Panc1 (cell line): Measurements from ENCODE around the gene MCTP1. TPM values are rescaled to one million over a fixed set of nuclear protein-coding genes. Genes with fewer than 3 reads are reported as not detected.

ENCODE experiments used
- ATAC-seq: fragments of 200-7000 bp; cut with Tn5 transposase; 2 replicates; pipeline ENCODE4 v1.9.1; 2020; ENCODE audit warnings: mild to moderate bottlenecking, moderate library complexity
- BruUV-seq: library from RNA; stranded (reverse); fragments of 400-500 nt; replicated peaks from 2 replicates; lab custom pipeline; 2021; lab: Mats Ljungman, UMichigan
- CTCF ChIA-PET: fragments of 300-600 bp; sonication (Branson Sonifier 250); formaldehyde crosslinking; loops from one replicate; lab custom pipeline; 2022; ENCODE audit warnings: antibody characterized with exemption; lab: Charles Lee
- POLR2A ChIA-PET: fragments of 300-600 bp; sonication (Branson Sonifier 250); formaldehyde crosslinking; loops from one replicate; lab custom pipeline; 2022; ENCODE audit warnings: antibody characterized with exemption; lab: Charles Lee
- DNase-seq: peaks from one replicate; pipeline ENCODE4 v3.0.0-alpha.2; 2010; ENCODE audit warnings: low read depth, low spot score
- H3K27ac ChIP-seq: 2 replicates; pipeline ENCODE4 v1.5.1; 2011; ENCODE audit warnings: mild to moderate bottlenecking, low read length, inconsistent platforms
- H3K27me3 ChIP-seq: fragments of 200-500 bp; sonication (Bioruptor generic); 2 replicates; pipeline ENCODE4 v1.6.0; 2014; ENCODE audit warnings: low read length, inconsistent platforms; ENCODE audit not compliant: control insufficient read depth, insufficient read depth
- H3K36me3 ChIP-seq: fragments of 200-500 bp; sonication (Bioruptor generic); 2 replicates; pipeline ENCODE4 v1.5.1; 2014; ENCODE audit warnings: inconsistent platforms, mild to moderate bottlenecking, low read length, moderate library complexity; ENCODE audit not compliant: control insufficient read depth, insufficient read depth
- H3K4me1 ChIP-seq: 2 replicates; pipeline ENCODE4 v1.5.1; 2011; ENCODE audit warnings: inconsistent platforms, mild to moderate bottlenecking, low read length, moderate library complexity; ENCODE audit not compliant: control insufficient read depth, insufficient read depth
- H3K4me3 ChIP-seq, 2 experiments: 2 replicates each; pipeline ENCODE4 v1.5.1; 2011 to 2012; ENCODE audit warnings: low read depth in 2 of 2, low read length in 2 of 2, mild to moderate bottlenecking in 2 of 2, inconsistent platforms in 1 of 2, moderate library complexity in 1 of 2
- H3K9me3 ChIP-seq: fragments of 200-500 bp; sonication (Bioruptor generic); 2 replicates; pipeline ENCODE4 v1.5.1; 2014; ENCODE audit warnings: low read depth, mild to moderate bottlenecking, inconsistent platforms, low read length, moderate library complexity; ENCODE audit not compliant: control insufficient read depth, insufficient read depth
- POLR2AphosphoS5 ChIP-seq: IDR thresholded peaks from 2 replicates; pipeline ENCODE4 v1.6.1; 2012; ENCODE audit warnings: mild to moderate bottlenecking, low read depth, low read length, moderate library complexity
- SIN3A ChIP-seq: IDR thresholded peaks from 2 replicates; pipeline ENCODE4 v1.6.1; 2012; ENCODE audit warnings: low read depth, mild to moderate bottlenecking, low read length, moderate library complexity, borderline replicate concordance; ENCODE audit not compliant: insufficient read depth
- TCF7L2 ChIP-seq: IDR thresholded peaks from 2 replicates; pipeline ENCODE4 v1.6.1; 2011; ENCODE audit warnings: mild to moderate bottlenecking, low read depth, low read length, inconsistent platforms
- in situ Hi-C: cut with HindIII; loops from 2 replicates; pipeline ENCODE4 v1.10.0; 2016; ENCODE audit warnings: low sequenced_read_pairs, low pct_unique_long_range_greater_than_20kb
- intact Hi-C: fragments of 100-400 bp; cut with micrococcal nuclease; formaldehyde crosslinking; loops from one replicate; pipeline ENCODE4 v1.10.0; 2022; ENCODE audit not compliant: unreplicated experiment
- total RNA-seq: library from RNA; stranded (reverse); gene quantifications from one replicate; pipeline ENCODE4 v1.2.1, GENCODE V29; 2021; ENCODE audit not compliant: unreplicated experiment
- TF ChIP-seq, protein P1 (sequence below): fragments of 450-650 bp; IDR thresholded peaks from 2 replicates; pipeline ENCODE4 v1.5.1; 2017; ENCODE audit warnings: mild to moderate bottlenecking
- TF ChIP-seq, protein P2 (sequence below), 2 experiments: IDR thresholded peaks; 2 replicates each; pipeline ENCODE4 v1.6.1; 2011 to 2012; ENCODE audit warnings: low read depth in 2 of 2, control low read depth in 1 of 2, low read length in 1 of 2, mild to moderate bottlenecking in 1 of 2, moderate library complexity in 1 of 2; ENCODE audit not compliant: insufficient read depth in 1 of 2

MCTP1 gene
- total RNA-seq, 1 experiment from 2014 or later: 39.8 TPM

DNA sequence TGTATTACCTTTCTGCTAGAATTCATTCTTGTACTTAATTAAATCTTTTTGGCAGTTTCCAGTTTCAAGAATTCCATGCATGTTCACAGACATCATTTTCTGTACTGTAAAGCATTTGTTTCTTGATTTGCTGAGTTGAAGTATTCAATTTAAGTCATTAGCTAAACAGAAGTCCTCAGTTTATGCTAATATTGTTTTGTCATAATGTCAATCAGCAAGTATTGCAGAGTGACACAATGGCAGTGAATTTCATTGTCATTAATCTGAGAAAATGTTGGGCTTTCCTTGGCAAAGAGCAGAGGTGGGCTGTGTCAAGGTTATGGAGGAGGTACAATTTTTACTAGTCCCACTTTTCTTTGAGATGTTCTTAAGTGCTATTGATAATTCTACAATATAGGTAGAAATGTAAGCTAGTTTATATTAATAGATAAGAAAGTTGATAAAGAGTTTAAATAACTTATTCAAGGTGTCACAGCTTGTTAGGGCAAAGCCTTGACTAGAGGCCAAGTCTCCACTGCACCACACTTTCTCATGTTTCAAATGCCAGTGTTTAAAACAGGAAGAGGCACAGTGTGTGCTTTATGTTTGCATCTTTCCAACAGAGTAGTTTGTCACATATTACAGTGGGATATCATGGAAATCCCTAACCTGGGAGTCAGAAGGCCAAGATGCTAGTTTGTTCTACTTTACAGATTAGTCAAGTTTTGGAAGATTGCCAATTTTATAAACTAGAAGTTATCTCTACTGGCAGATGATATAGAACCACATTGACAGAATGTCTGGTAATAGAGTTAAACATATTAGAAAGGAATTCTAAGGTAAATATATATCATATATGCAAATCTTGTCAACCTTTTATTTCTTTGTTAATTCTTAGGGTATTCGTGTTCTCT lies 610.2 kb downstream of the MCTP1 start:
- Histone ChIP-seq H3K36me3 (no peaks in the 10 kb centered on the region; the same call in 1 of the 2 replicates), H3K27ac (no peak overlapping the region), H3K9me3 (no peaks in the 10 kb centered on the region), H3K27me3 (no peaks in the 10 kb centered on the region), H3K4me3 (no peak overlapping the region), H3K4me1 (no peaks in the 10 kb centered on the region)
- no peak for DNase-seq
- no peak for TF ChIP-seq TCF7L2
- TF ChIP-seq, protein P1, sequence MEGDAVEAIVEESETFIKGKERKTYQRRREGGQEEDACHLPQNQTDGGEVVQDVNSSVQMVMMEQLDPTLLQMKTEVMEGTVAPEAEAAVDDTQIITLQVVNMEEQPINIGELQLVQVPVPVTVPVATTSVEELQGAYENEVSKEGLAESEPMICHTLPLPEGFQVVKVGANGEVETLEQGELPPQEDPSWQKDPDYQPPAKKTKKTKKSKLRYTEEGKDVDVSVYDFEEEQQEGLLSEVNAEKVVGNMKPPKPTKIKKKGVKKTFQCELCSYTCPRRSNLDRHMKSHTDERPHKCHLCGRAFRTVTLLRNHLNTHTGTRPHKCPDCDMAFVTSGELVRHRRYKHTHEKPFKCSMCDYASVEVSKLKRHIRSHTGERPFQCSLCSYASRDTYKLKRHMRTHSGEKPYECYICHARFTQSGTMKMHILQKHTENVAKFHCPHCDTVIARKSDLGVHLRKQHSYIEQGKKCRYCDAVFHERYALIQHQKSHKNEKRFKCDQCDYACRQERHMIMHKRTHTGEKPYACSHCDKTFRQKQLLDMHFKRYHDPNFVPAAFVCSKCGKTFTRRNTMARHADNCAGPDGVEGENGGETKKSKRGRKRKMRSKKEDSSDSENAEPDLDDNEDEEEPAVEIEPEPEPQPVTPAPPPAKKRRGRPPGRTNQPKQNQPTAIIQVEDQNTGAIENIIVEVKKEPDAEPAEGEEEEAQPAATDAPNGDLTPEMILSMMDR: no peak
- TF ChIP-seq, protein P2, sequence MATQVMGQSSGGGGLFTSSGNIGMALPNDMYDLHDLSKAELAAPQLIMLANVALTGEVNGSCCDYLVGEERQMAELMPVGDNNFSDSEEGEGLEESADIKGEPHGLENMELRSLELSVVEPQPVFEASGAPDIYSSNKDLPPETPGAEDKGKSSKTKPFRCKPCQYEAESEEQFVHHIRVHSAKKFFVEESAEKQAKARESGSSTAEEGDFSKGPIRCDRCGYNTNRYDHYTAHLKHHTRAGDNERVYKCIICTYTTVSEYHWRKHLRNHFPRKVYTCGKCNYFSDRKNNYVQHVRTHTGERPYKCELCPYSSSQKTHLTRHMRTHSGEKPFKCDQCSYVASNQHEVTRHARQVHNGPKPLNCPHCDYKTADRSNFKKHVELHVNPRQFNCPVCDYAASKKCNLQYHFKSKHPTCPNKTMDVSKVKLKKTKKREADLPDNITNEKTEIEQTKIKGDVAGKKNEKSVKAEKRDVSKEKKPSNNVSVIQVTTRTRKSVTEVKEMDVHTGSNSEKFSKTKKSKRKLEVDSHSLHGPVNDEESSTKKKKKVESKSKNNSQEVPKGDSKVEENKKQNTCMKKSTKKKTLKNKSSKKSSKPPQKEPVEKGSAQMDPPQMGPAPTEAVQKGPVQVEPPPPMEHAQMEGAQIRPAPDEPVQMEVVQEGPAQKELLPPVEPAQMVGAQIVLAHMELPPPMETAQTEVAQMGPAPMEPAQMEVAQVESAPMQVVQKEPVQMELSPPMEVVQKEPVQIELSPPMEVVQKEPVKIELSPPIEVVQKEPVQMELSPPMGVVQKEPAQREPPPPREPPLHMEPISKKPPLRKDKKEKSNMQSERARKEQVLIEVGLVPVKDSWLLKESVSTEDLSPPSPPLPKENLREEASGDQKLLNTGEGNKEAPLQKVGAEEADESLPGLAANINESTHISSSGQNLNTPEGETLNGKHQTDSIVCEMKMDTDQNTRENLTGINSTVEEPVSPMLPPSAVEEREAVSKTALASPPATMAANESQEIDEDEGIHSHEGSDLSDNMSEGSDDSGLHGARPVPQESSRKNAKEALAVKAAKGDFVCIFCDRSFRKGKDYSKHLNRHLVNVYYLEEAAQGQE (IDR thresholded peaks at IDR 0.05; ENCODE audit: insufficient read depth in 1 of 2, low read depth in 2 of 2, low read length in 1 of 2): no peak
- no peak for TF ChIP-seq SIN3A
- no peak for TF ChIP-seq POLR2AphosphoS5
- intact Hi-C loops: no loop called here
- no peak for ATAC-seq
- BruUV-seq: no TSS peak
- in situ Hi-C loops: no loop called here
- ChIA-PET POLR2A (interaction anchor here (0.7 kb wide), 1 partner anchor 8 kb away, joined by 3 read pairs; no protein-coding TSS in a partner anchor), CTCF (no interaction called here)

DNA sequence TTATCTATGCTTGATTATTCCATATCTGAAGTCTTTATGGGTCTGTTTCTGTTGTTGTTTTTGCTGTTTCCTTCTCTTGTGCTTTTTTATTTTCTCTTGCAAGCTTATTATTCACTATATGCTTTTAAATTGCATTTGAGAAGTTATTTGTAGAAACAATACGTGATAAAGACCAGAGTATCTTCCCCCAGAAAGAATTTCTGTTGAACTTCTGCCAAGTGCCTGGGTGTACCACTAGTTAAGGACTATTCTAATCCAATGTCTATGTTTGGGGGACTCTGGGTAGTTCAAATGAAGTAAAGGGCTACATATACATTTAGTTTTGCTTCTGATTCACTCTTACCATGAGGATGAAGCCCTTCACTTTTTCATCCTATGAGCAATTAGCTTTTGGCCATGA lies 612.1 kb downstream of the MCTP1 start:
- Histone ChIP-seq H3K36me3 (no peaks in the 10 kb centered on the region), H3K4me3 (no peak overlapping the region), H3K9me3 (no peaks in the 10 kb centered on the region), H3K27ac (no peak overlapping the region), H3K4me1 (no peaks in the 10 kb centered on the region), H3K27me3 (no peaks in the 10 kb centered on the region)
- ChIA-PET CTCF (interaction anchor here (0.7 kb wide), 1 partner anchor 87 kb away, joined by 9 read pairs; no protein-coding TSS in a partner anchor), POLR2A (no interaction called here)
- DNase-seq (no peak), ATAC-seq (no peak)
- intact Hi-C loops (no loop called here), in situ Hi-C loops (no loop called here)
- TF ChIP-seq POLR2AphosphoS5: no peak
- BruUV-seq: no TSS peak

DNA sequence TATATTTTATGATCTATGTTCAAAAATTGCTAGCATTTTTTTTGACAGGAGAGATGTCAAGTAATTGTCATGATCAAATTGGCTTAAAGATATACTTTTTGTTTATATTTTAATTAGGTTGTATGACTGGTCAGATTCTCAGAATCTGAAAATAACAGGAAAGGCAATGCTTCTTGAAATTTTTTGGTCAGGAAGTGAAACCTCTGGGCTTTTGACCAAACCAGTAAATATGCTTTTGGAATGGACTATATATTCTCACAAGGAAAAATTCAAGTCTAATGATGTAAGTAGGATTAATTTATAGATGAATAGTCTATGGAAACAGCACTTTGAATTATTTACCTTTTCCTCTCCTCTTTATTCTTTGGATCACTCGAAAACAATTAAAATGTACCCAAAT lies 614.2 kb downstream of the MCTP1 start:
- H3K4me3 ChIP-seq: no peak overlapping the region
- ChIA-PET POLR2A (no interaction called here), CTCF (no interaction called here)
- intact Hi-C loops: no loop called here
- DNase-seq: no peak
- no peaks in the 10 kb centered on the region for H3K4me1 ChIP-seq
- H3K36me3 ChIP-seq: no peaks in the 10 kb centered on the region
- H3K9me3 ChIP-seq: no peaks in the 10 kb centered on the region
- no peak for ATAC-seq
- no peak overlapping the region for H3K27ac ChIP-seq
- TF ChIP-seq SIN3A (no peak), TCF7L2 (no peak), POLR2AphosphoS5 (no peak)
- TF ChIP-seq, protein P1: no peak
- TF ChIP-seq, protein P2 (IDR thresholded peaks at IDR 0.05; ENCODE audit: insufficient read depth in 1 of 2, low read depth in 2 of 2, low read length in 1 of 2): no peak
- no peaks in the 10 kb centered on the region for H3K27me3 ChIP-seq
- in situ Hi-C loops: no loop called here
- no TSS peak for BruUV-seq
